Activated CD8-positive, alpha-beta T cell treated with anti-CD3 and anti-CD28 coated beads, Interleukin-2, amount 10 ng/mL, durations not matched to agents 7 days and 5 days (primary cell): ENCODE results near the gene PDRG1. TPM values are rescaled to one million over a fixed set of nuclear protein-coding genes. Genes with fewer than 3 reads are reported as not detected.

Experiments used
- ATAC-seq: fragments of 150-1000 bp; cut with Tn5 transposase; one replicate; pipeline ENCODE4 v1.10.0; 2021; ENCODE audit warnings: moderate library complexity
- CTCF ChIA-PET: fragments of 350-600 bp; sonication (Branson Sonifier 250); formaldehyde crosslinking; loops from one replicate; lab custom pipeline; 2021; ENCODE audit warnings: antibody characterized with exemption; lab: Charles Lee
- POLR2A ChIA-PET: fragments of 350-600 bp; sonication (Branson Sonifier 250); formaldehyde crosslinking; loops from one replicate; lab custom pipeline; 2021; ENCODE audit warnings: antibody characterized with exemption; lab: Charles Lee
- DNase-seq: peaks from one replicate; pipeline ENCODE4 v3.0.0-alpha.2; 2020
- H3K27ac Mint-ChIP-seq: one replicate; pipeline ENCODE4 v1.8.0; 2021; ENCODE audit warnings: mild to moderate bottlenecking, mixed read lengths
- H3K27me3 Mint-ChIP-seq: one replicate; pipeline ENCODE4 v1.8.0; 2021; ENCODE audit warnings: low read depth, mixed read lengths
- H3K36me3 Mint-ChIP-seq: one replicate; pipeline ENCODE4 v1.8.0; 2021; ENCODE audit warnings: low read depth, mixed read lengths
- H3K4me1 Mint-ChIP-seq: one replicate; pipeline ENCODE4 v1.8.0; 2021; ENCODE audit warnings: low read depth, mixed read lengths
- H3K4me3 Mint-ChIP-seq: one replicate; pipeline ENCODE4 v1.8.0; 2021; ENCODE audit warnings: mild to moderate bottlenecking, mixed read lengths
- H3K9me3 Mint-ChIP-seq: one replicate; pipeline ENCODE4 v1.8.0; 2022; ENCODE audit warnings: mixed read lengths; ENCODE audit not compliant: insufficient read depth
- total RNA-seq, 2 experiments: library from RNA; stranded (reverse); gene quantifications; one replicate each; pipeline ENCODE4 v1.2.3, GENCODE V29; 2021

PDRG1 gene
- total RNA-seq = 10 to 100 TPM; 15.0 to 16.1 TPM

DNA sequence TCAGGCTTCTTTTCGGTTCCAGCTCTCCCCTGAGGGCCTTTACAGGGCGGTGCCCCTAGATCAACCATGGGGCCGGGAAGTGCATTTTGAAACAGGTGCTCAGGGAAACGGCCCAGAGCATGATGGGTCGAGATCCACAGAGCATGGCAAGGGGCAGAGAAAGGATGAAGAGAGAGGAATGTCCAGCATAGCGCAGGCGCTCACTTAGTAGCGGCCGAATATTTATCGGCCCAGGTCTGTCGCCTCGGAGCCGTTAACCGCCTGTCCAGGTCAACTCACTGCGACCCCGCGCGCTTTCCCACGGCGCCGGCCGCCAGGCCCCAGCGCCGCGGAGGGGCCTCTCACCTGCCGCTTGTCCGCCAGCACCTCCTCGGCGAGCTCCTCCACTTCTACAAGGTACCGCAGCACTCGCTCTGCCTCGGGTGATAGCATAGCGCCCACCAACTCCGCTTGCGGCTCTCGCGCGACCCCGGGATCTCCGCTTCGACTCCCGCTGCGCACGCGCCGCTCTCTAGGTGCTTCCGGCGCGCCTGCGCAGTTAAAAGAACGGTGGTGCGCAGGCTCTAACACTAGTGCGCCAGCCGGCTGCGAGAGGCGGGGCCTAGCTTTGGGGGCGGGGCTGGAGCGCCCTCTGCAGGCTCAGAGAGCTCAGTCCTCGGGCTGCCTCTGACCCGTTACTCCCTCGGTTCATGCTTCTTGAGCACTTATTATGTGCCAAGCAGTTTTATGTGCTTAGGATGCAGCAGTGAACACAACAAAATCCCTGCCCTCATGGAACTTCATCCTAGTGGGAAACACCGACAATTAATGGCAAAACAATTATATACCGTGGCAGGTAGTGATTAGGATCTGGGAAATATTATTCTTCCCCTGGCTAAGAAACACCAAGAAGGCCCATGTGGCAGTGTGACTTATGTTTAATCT is at the start of gene PDRG1:
Gene PDRG1, minus strand, starts transcription at position 517 of the 924 bp plus-strand sequence. Its CDS starts 85 bp downstream, at position 432.
- Mint-ChIP-seq H3K4me3 (peak within 1 kb of the TSS; percentile 98), H3K4me1 (peaks cover 30% of the 10 kb centered on the region), H3K9me3 (no peaks in the 10 kb centered on the region), H3K36me3 (peaks cover 30% of the 10 kb centered on the region), H3K27ac (peak within 1 kb of the TSS; percentile 96), H3K27me3 (peaks cover 8% of the 10 kb centered on the region)
- CTCF ChIA-PET = interaction anchor here (0.6 to 4.3 kb wide), 29 partner anchors 10 to 271 kb away, joined by 3 to 103 read pairs (median 4); partner anchors contain the start of genes FOXS1 and XKR7
- POLR2A ChIA-PET = interaction anchor here (1.0 to 1.9 kb wide), 6 partner anchors 14 to 158 kb away, joined by 3 to 5 read pairs (median 3); partner anchors contain the start of gene TM9SF4
- peak; percentile 97 for ATAC-seq
- peak; percentile 98 for DNase-seq

GRCh38 chr20:31998246-31998645 is 46.4 kb upstream of the PDRG1 start:
- Mint-ChIP-seq H3K4me1 (no peaks in the 10 kb centered on the region), H3K4me3 (no peak overlapping the region), H3K36me3 (no peaks in the 10 kb centered on the region), H3K9me3 (no peaks in the 10 kb centered on the region), H3K27ac (no peak overlapping the region), H3K27me3 (peaks cover 30% of the 10 kb centered on the region)
- CTCF ChIA-PET = no interaction called here
- POLR2A ChIA-PET = no interaction called here
- no peak for DNase-seq
- no peak for ATAC-seq

DNA sequence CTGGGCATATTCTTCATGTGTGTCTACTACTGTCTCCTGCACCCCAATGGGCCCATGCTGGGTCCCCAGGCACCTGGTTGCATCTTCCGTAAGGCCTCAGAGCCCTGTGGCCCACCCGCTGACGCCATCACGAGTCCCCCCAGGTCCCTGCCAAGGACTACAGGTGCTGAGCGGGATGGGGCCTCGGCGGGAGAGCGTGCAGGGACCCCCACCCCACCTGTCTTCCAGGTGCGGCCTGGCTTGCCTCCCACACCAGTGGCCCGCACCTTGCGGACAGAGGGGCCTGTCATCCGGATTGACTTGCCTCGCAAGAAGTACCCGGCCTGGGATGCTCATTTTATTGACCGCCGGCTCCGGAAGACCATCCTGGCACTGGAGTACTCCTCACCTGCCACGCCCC is 45.1 kb upstream of the PDRG1 start:
- ATAC-seq (no peak), DNase-seq (no peak)
- Mint-ChIP-seq H3K36me3 (no peaks in the 10 kb centered on the region), H3K9me3 (no peaks in the 10 kb centered on the region), H3K4me1 (no peaks in the 10 kb centered on the region), H3K27ac (no peak overlapping the region), H3K4me3 (no peak overlapping the region), H3K27me3 (peaks cover 35% of the 10 kb centered on the region)
- ChIA-PET CTCF (no interaction called here), POLR2A (no interaction called here)

DNA sequence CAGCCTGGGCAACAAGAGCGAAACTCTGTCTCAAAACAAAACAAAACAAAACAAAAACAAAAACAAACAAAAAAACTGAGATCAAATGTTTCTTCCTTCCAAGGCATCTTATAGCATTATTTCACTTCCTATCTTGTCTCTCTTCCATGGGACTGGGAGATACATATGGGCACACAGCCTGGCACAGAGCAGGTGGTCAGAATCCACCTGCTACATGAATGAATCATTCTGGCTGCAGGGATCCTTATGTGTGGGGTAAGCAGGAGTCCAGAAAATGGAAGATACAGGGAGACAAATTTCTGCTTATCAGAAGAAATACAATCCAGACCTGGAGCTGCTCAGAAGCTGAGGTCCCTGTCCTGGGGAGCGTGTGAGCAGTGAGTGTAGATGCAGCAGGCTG is 40.2 kb upstream of the PDRG1 start:
- ChIA-PET POLR2A (no interaction called here), CTCF (no interaction called here)
- H3K4me1 Mint-ChIP-seq = peaks cover 3% of the 10 kb centered on the region
- H3K27ac Mint-ChIP-seq = no peak overlapping the region
- H3K4me3 Mint-ChIP-seq = no peak overlapping the region
- H3K36me3 Mint-ChIP-seq = no peaks in the 10 kb centered on the region
- ATAC-seq (no peak), DNase-seq (no peak)
- H3K27me3 Mint-ChIP-seq = peaks cover 35% of the 10 kb centered on the region
- no peaks in the 10 kb centered on the region for H3K9me3 Mint-ChIP-seq

DNA sequence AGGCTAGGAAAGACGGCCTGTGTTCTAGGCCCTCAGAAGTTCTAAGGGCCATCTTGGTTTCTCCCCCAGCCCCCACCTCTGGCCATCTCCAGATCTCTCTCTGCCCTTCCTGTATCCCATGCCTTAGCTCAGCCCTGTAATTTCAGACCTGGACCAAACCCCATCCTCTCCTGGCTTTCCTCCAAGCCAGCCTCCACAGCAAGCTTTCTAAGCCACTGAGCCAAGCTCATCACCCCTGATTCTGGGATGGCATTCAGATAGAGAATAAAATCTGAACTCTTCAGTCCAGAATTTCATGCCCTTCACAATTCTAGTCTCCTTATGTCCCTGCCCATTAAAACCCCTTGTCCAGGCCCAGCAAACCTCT is 39.5 kb upstream of the PDRG1 start:
- Mint-ChIP-seq H3K27me3 (peaks cover 29% of the 10 kb centered on the region), H3K4me3 (no peak overlapping the region), H3K36me3 (no peaks in the 10 kb centered on the region), H3K27ac (no peak overlapping the region), H3K4me1 (peaks cover 3% of the 10 kb centered on the region), H3K9me3 (no peaks in the 10 kb centered on the region)
- ChIA-PET CTCF (no interaction called here), POLR2A (no interaction called here)
- DNase-seq = no peak
- ATAC-seq = no peak

GRCh38 chr20:31990641-31991338 is 38.9 kb upstream of the PDRG1 start:
- POLR2A ChIA-PET = interaction anchor here (0.7 kb wide), 2 partner anchors 61 to 98 kb away, joined by 3 read pairs; partner anchors contain the start of gene HCK
- CTCF ChIA-PET = no interaction called here
- no peak for ATAC-seq
- peaks cover 3% of the 10 kb centered on the region for H3K4me1 Mint-ChIP-seq
- H3K36me3 Mint-ChIP-seq = no peaks in the 10 kb centered on the region
- H3K9me3 Mint-ChIP-seq = no peaks in the 10 kb centered on the region
- H3K27me3 Mint-ChIP-seq = peaks cover 25% of the 10 kb centered on the region
- DNase-seq = no peak
- no peak overlapping the region for H3K4me3 Mint-ChIP-seq
- no peak overlapping the region for H3K27ac Mint-ChIP-seq

- no peak overlapping the region for H3K27ac Mint-ChIP-seq
- H3K36me3 Mint-ChIP-seq = no peaks in the 10 kb centered on the region
- no peak overlapping the region for H3K4me3 Mint-ChIP-seq
- ChIA-PET POLR2A (no interaction called here), CTCF (no interaction called here)
- peaks cover 14% of the 10 kb centered on the region for H3K27me3 Mint-ChIP-seq
- H3K4me1 Mint-ChIP-seq = peaks cover 3% of the 10 kb centered on the region
- no peak for DNase-seq
- no peak for ATAC-seq
- no peaks in the 10 kb centered on the region for H3K9me3 Mint-ChIP-seq
Measured at GRCh38 chr20:31989030-31989645, 37.3 kb upstream of the PDRG1 start.

DNA sequence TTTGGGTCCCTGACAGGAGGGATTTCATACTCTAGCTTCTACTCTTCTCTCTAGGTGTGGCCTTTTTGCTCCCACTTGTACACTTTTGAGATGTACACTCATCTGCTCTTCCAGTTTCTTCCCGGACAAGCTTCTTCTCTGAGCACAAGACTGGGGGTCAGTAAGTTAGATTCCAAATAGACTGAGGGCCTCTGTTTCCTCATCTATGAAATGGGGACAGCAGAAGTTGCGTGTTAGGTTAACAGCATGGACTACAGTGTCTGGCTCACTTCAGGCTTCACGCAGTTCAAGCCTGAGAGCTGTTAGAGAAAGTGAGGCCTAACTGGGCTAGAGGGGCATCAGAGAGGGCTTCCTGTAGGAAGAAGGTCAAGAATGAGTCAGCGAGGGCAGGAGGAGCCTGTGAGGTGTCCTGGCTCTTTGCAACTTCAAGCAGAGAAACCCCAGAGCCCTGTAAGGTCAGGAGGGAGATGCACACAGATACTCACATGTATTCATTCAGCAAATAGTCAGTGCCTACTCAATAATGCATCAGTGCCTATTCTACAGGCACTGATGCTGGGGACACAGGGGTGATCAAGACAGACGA is 36.7 kb upstream of the PDRG1 start:
- DNase-seq (no peak), ATAC-seq (no peak)
- POLR2A ChIA-PET = no interaction called here
- Mint-ChIP-seq H3K4me3 (no peak overlapping the region), H3K9me3 (no peaks in the 10 kb centered on the region), H3K36me3 (no peaks in the 10 kb centered on the region), H3K27me3 (peaks cover 7% of the 10 kb centered on the region), H3K4me1 (peaks cover 3% of the 10 kb centered on the region), H3K27ac (no peak overlapping the region)
- CTCF ChIA-PET = no interaction called here

DNA sequence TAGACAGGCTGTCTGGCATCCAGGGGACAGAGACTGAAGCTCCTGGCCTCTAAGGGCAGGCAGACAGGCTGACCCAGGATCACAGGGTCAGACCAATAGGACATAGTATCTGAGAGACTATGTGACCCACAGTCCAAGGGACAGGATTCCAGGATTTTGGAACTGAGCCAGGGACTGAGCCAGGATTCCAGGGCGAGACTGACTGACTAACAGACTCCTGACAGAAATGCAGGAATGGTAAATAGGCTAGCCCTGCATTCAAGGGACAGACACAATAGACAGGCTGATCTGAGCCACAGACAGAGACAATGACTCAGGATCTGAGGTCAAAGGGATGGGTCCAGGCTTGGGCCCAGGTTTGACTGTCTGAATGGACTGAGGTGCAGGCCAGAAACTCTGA is 35.9 kb upstream of the PDRG1 start:
- CTCF ChIA-PET = no interaction called here
- POLR2A ChIA-PET = no interaction called here
- no peak for DNase-seq
- ATAC-seq = no peak
- Mint-ChIP-seq H3K4me3 (no peak overlapping the region), H3K36me3 (no peaks in the 10 kb centered on the region), H3K4me1 (peaks cover 3% of the 10 kb centered on the region), H3K9me3 (no peaks in the 10 kb centered on the region), H3K27me3 (peaks cover 3% of the 10 kb centered on the region), H3K27ac (no peak overlapping the region)

DNA sequence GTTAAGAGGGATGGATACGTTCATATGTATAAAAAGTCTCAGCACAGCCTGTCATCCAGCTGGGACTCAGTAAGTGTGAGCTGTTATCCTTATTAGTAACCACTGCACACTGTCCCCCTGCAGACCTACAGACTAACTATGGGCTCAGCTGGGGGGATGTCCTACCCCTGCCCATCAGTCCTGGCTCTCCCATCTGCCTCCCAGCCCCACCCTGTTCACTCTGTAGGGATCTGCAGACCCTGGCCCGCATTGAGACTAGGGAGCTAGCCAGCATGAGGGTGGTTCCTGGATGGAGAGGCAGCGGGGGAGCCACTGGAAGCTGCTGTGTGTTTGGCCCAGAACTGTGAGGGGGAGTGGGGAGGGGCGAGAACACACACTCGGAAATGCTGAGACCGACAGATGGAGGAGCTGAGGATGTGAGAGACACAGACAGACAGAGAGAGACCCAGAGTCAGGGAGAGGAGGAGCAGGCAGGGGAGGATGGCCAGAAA is 33.2 kb upstream of the PDRG1 start:
- ATAC-seq (no peak), DNase-seq (no peak)
- Mint-ChIP-seq H3K27me3 (peaks cover 5% of the 10 kb centered on the region), H3K4me3 (no peak overlapping the region), H3K4me1 (peaks cover 3% of the 10 kb centered on the region), H3K9me3 (no peaks in the 10 kb centered on the region), H3K36me3 (no peaks in the 10 kb centered on the region), H3K27ac (no peak overlapping the region)
- ChIA-PET POLR2A (no interaction called here), CTCF (no interaction called here)

- Mint-ChIP-seq H3K4me1 (no peaks in the 10 kb centered on the region), H3K27ac (no peak overlapping the region), H3K4me3 (no peak overlapping the region), H3K9me3 (no peaks in the 10 kb centered on the region), H3K27me3 (peaks cover 5% of the 10 kb centered on the region), H3K36me3 (no peaks in the 10 kb centered on the region)
- DNase-seq (no peak), ATAC-seq (no peak)
- ChIA-PET CTCF (no interaction called here), POLR2A (no interaction called here)
Measured at GRCh38 chr20:31981784-31982183, 29.9 kb upstream of the PDRG1 start.
